Endothelial cell (in vitro differentiated cells): ENCODE results near the gene FAM240A. TPM values are rescaled to one million over a fixed set of nuclear protein-coding genes. Genes with fewer than 3 reads are reported as not detected.

Source experiments
- DNase-seq: peaks from one replicate; pipeline ENCODE4 v3.0.0; 2021; ENCODE audit warnings: low spot score
- H3K27ac Mint-ChIP-seq: one replicate; pipeline ENCODE4 v1.8.0; 2021; ENCODE audit warnings: mixed read lengths, inconsistent platforms; ENCODE audit not compliant: unreplicated experiment
- H3K27me3 Mint-ChIP-seq: one replicate; pipeline ENCODE4 v1.8.0; 2021; ENCODE audit warnings: mild to moderate bottlenecking, moderate library complexity, mixed read lengths, inconsistent platforms; ENCODE audit not compliant: unreplicated experiment
- H3K36me3 Mint-ChIP-seq: one replicate; pipeline ENCODE4 v1.8.0; 2021; ENCODE audit warnings: mild to moderate bottlenecking, low read depth, mixed read lengths, inconsistent platforms; ENCODE audit not compliant: unreplicated experiment
- H3K4me1 Mint-ChIP-seq: one replicate; pipeline ENCODE4 v1.8.0; 2021; ENCODE audit warnings: mild to moderate bottlenecking, mixed read lengths, inconsistent platforms; ENCODE audit not compliant: unreplicated experiment
- H3K4me3 Mint-ChIP-seq: one replicate; pipeline ENCODE4 v1.8.0; 2021; ENCODE audit warnings: mild to moderate bottlenecking, mixed read lengths, inconsistent platforms; ENCODE audit not compliant: unreplicated experiment
- H3K9me3 Mint-ChIP-seq: one replicate; pipeline ENCODE4 v1.8.0; 2021; ENCODE audit warnings: mixed read lengths, inconsistent platforms; ENCODE audit not compliant: unreplicated experiment
- CTCF ChIP-seq: fragments of 200-600 bp; sonication (generic); IDR thresholded peaks from one replicate; pipeline ENCODE4 v1.5.0; 2021; ENCODE audit warnings: antibody characterized with exemption; ENCODE audit not compliant: unreplicated experiment
- long read RNA-seq: library from polyadenylated mRNA; unstranded; transcript quantifications from one replicate; pipeline ENCODE4 v2.0.0, GENCODE V29; 2020; ENCODE audit not compliant: unreplicated experiment
- total RNA-seq: library from RNA; stranded (reverse); fragmentation: NEBNext Ultra II Directional; extraction: Animal tissue kit (Norgen Biotek cat#: 25700); gene quantifications from one replicate; pipeline ENCODE4 v1.2.1, GENCODE V29; 2021; ENCODE audit not compliant: unreplicated experiment

FAM240A gene
- not detected for total RNA-seq
- long read RNA-seq, result 0 reads

GRCh38 chr3:46612324-46612723 lies at the start of gene FAM240A:
TSS of gene FAM240A (plus strand) at chr3:46612525. CDS start at chr3:46612684, 159 bp downstream.
- H3K9me3 Mint-ChIP-seq, result no peaks in the 10 kb centered on the region
- no peak within 1 kb of the TSS for H3K27ac Mint-ChIP-seq
- H3K4me1 Mint-ChIP-seq, result no peaks in the 10 kb centered on the region
- H3K27me3 Mint-ChIP-seq, result peaks cover 1% of the 10 kb centered on the region
- no peak within 1 kb of the TSS for H3K4me3 Mint-ChIP-seq
- no peak for TF ChIP-seq CTCF
- H3K36me3 Mint-ChIP-seq, result no peaks in the 10 kb centered on the region
- no peak for DNase-seq

- TF ChIP-seq CTCF, result no peak
- DNase-seq, result no peak
- peaks cover 8% of the 10 kb centered on the region for H3K4me1 Mint-ChIP-seq
- H3K9me3 Mint-ChIP-seq, result no peaks in the 10 kb centered on the region
- H3K27me3 Mint-ChIP-seq, result peaks cover 2% of the 10 kb centered on the region
- H3K27ac Mint-ChIP-seq, result no peak overlapping the region
- H3K4me3 Mint-ChIP-seq, result no peak overlapping the region
- H3K36me3 Mint-ChIP-seq, result no peaks in the 10 kb centered on the region
Observed at GRCh38 chr3:46564190-46565021, 47.9 kb upstream of the FAM240A start.

GRCh38 chr3:46565077-46565476 lies 47.2 kb upstream of the FAM240A start:
- Mint-ChIP-seq H3K27me3 (peaks cover 2% of the 10 kb centered on the region), H3K27ac (peak overlapping the region; percentile 44), H3K4me3 (peak overlapping the region; percentile 90), H3K4me1 (peaks cover 8% of the 10 kb centered on the region), H3K9me3 (no peaks in the 10 kb centered on the region), H3K36me3 (no peaks in the 10 kb centered on the region)
- TF ChIP-seq CTCF, result no peak
- no peak for DNase-seq

GRCh38 chr3:46565607-46566039 lies 46.7 kb upstream of the FAM240A start:
- TF ChIP-seq CTCF, result no peak
- Mint-ChIP-seq H3K9me3 (no peaks in the 10 kb centered on the region), H3K27me3 (peaks cover 2% of the 10 kb centered on the region), H3K27ac (peak overlapping the region; percentile 44), H3K4me1 (peaks cover 8% of the 10 kb centered on the region), H3K4me3 (peak overlapping the region; percentile 90), H3K36me3 (no peaks in the 10 kb centered on the region)
- peak; percentile 42 for DNase-seq

GRCh38 chr3:46566040-46566641 lies 46.2 kb upstream of the FAM240A start, which contains the start of gene LRRC2:
TSS of gene LRRC2 (minus strand) at chr3:46566302. CDS start at chr3:46551591, 14,711 bp downstream.
- TF ChIP-seq CTCF, result no peak
- Mint-ChIP-seq H3K4me3 (peak within 1 kb of the TSS; percentile 90), H3K27me3 (peaks cover 2% of the 10 kb centered on the region), H3K4me1 (peaks cover 8% of the 10 kb centered on the region), H3K27ac (peak within 1 kb of the TSS; percentile 44), H3K9me3 (no peaks in the 10 kb centered on the region), H3K36me3 (no peaks in the 10 kb centered on the region)
- DNase-seq, result peak; percentile 31
